HEK293 (cell line): Measurements from ENCODE around the gene SORL1-AS1.

Source experiments
- CTCF ChIA-PET: fragments of 350-600 bp; formaldehyde crosslinking; extraction: SDS; loops from one replicate; lab custom pipeline; 2021; ENCODE audit warnings: antibody characterized with exemption; lab: Yijun Ruan, JAX
- POLR2A ChIA-PET: fragments of 300-600 bp; formaldehyde crosslinking; extraction: SDS; loops from one replicate; lab custom pipeline; 2020; ENCODE audit warnings: antibody characterized with exemption, inconsistent platforms; lab: Yijun Ruan, JAX
- H3K27ac ChIP-seq: fragments of 200-500 bp; sonication (Bioruptor generic); 2 replicates; pipeline ENCODE4 v1.5.1; 2014; ENCODE audit warnings: low read depth, low read length, control low read depth, inconsistent platforms; ENCODE audit errors: extremely low read depth
- H3K36me3 ChIP-seq, 2 experiments: fragments of 200-500 bp in 1 of 2; sonication (Bioruptor generic) in 1 of 2; 1 replicate in 1 of 2; 2 replicates in 1 of 2; pipeline ENCODE4 v1.5.1; 2014 to 2017; ENCODE audit warnings: inconsistent platforms in 2 of 2, low read length in 2 of 2; ENCODE audit not compliant: control insufficient read depth in 2 of 2, insufficient read depth in 1 of 2
- H3K4me1 ChIP-seq: fragments of 200-500 bp; sonication (Bioruptor generic); 2 replicates; pipeline ENCODE4 v1.5.1; 2014; ENCODE audit warnings: mild to moderate bottlenecking, low read length, inconsistent platforms; ENCODE audit not compliant: control insufficient read depth, insufficient read depth
- H3K4me3 ChIP-seq: 2 replicates; pipeline ENCODE4 v1.5.1; 2011; ENCODE audit warnings: low read depth, mild to moderate bottlenecking, control low read depth, low read length, moderate library complexity
- H3K9me3 ChIP-seq: fragments of 200-500 bp; sonication (Bioruptor generic); 2 replicates; pipeline ENCODE4 v1.5.1; 2014; ENCODE audit warnings: low read depth, low read length, inconsistent platforms; ENCODE audit not compliant: control insufficient read depth, insufficient read depth
- BCL11B ChIP-seq: fragments of 450-650 bp; formaldehyde crosslinking; IDR thresholded peaks from 2 replicates; pipeline ENCODE4 v1.5.1; 2016; ENCODE audit warnings: low read depth, missing biosample characterization, missing genetic modification characterization
- KLF16 ChIP-seq: fragments of 450-650 bp; formaldehyde crosslinking; IDR thresholded peaks from 2 replicates; pipeline ENCODE4 v1.5.1; 2017; ENCODE audit warnings: missing biosample characterization, missing genetic modification characterization
- RBAK ChIP-seq: fragments of 450-650 bp; formaldehyde crosslinking; IDR thresholded peaks from 2 replicates; pipeline ENCODE4 v1.5.1; 2016; ENCODE audit warnings: missing biosample characterization, missing genetic modification characterization
- REPIN1 ChIP-seq: fragments of 450-650 bp; formaldehyde crosslinking; IDR thresholded peaks from 2 replicates; pipeline ENCODE4 v1.5.1; 2017; ENCODE audit warnings: missing biosample characterization, missing genetic modification characterization, low read depth
- SP7 ChIP-seq: fragments of 450-650 bp; formaldehyde crosslinking; IDR thresholded peaks from 2 replicates; pipeline ENCODE4 v1.5.1; 2016; ENCODE audit warnings: missing biosample characterization, missing genetic modification characterization
- YY2 ChIP-seq: fragments of 450-650 bp; formaldehyde crosslinking; IDR thresholded peaks from 2 replicates; pipeline ENCODE4 v1.5.1; 2016; ENCODE audit warnings: missing biosample characterization, missing genetic modification characterization
- ZBTB10 ChIP-seq: fragments of 450-650 bp; formaldehyde crosslinking; IDR thresholded peaks from 2 replicates; pipeline ENCODE4 v1.5.1; 2016; ENCODE audit warnings: missing biosample characterization, missing genetic modification characterization
- ZFP41 ChIP-seq: fragments of 450-650 bp; formaldehyde crosslinking; IDR thresholded peaks from 2 replicates; pipeline ENCODE4 v1.5.1; 2016; ENCODE audit warnings: missing biosample characterization, missing genetic modification characterization, borderline replicate concordance
- ZFP69B ChIP-seq: fragments of 450-650 bp; formaldehyde crosslinking; IDR thresholded peaks from 2 replicates; pipeline ENCODE4 v1.5.1; 2016; ENCODE audit warnings: missing biosample characterization, missing genetic modification characterization
- ZNF146 ChIP-seq: fragments of 450-650 bp; formaldehyde crosslinking; IDR thresholded peaks from 2 replicates; pipeline ENCODE4 v1.5.1; 2016; ENCODE audit warnings: missing biosample characterization, missing genetic modification characterization
- ZNF2 ChIP-seq: fragments of 450-650 bp; formaldehyde crosslinking; IDR thresholded peaks from 2 replicates; pipeline ENCODE4 v1.5.1; 2016; ENCODE audit warnings: missing biosample characterization, missing genetic modification characterization
- ZNF350 ChIP-seq: fragments of 450-650 bp; formaldehyde crosslinking; IDR thresholded peaks from 2 replicates; pipeline ENCODE4 v1.5.0; 2017; ENCODE audit warnings: missing biosample characterization, mild to moderate bottlenecking, missing genetic modification characterization
- ZNF549 ChIP-seq: fragments of 450-650 bp; IDR thresholded peaks from 2 replicates; pipeline ENCODE4 v1.5.1; 2018; ENCODE audit warnings: missing biosample characterization, missing genetic modification characterization, mild to moderate bottlenecking, inconsistent platforms, moderate library complexity
- ZNF660 ChIP-seq: fragments of 450-650 bp; IDR thresholded peaks from 2 replicates; pipeline ENCODE4 v1.5.1; 2018; ENCODE audit warnings: missing biosample characterization, mild to moderate bottlenecking, missing genetic modification characterization
- ZNF76 ChIP-seq: fragments of 450-650 bp; formaldehyde crosslinking; IDR thresholded peaks from 2 replicates; pipeline ENCODE4; 2016; ENCODE audit warnings: low read depth, missing biosample characterization, missing genetic modification characterization, borderline replicate concordance
- ZXDB ChIP-seq: fragments of 450-650 bp; formaldehyde crosslinking; IDR thresholded peaks from 2 replicates; pipeline ENCODE4 v1.5.1; 2016; ENCODE audit warnings: missing biosample characterization, missing genetic modification characterization
- TF ChIP-seq, protein P1 (sequence below): fragments of 450-650 bp; formaldehyde crosslinking; IDR thresholded peaks from 2 replicates; pipeline ENCODE4 v1.5.1; 2016; ENCODE audit warnings: missing biosample characterization, missing genetic modification characterization

SORL1-AS1 gene

GRCh38 chr11:121437018-121437685 lies 15.6 kb downstream of the SORL1-AS1 start:
- H3K27ac ChIP-seq, result no peak overlapping the region
- CTCF ChIA-PET, result no interaction called here

DNA sequence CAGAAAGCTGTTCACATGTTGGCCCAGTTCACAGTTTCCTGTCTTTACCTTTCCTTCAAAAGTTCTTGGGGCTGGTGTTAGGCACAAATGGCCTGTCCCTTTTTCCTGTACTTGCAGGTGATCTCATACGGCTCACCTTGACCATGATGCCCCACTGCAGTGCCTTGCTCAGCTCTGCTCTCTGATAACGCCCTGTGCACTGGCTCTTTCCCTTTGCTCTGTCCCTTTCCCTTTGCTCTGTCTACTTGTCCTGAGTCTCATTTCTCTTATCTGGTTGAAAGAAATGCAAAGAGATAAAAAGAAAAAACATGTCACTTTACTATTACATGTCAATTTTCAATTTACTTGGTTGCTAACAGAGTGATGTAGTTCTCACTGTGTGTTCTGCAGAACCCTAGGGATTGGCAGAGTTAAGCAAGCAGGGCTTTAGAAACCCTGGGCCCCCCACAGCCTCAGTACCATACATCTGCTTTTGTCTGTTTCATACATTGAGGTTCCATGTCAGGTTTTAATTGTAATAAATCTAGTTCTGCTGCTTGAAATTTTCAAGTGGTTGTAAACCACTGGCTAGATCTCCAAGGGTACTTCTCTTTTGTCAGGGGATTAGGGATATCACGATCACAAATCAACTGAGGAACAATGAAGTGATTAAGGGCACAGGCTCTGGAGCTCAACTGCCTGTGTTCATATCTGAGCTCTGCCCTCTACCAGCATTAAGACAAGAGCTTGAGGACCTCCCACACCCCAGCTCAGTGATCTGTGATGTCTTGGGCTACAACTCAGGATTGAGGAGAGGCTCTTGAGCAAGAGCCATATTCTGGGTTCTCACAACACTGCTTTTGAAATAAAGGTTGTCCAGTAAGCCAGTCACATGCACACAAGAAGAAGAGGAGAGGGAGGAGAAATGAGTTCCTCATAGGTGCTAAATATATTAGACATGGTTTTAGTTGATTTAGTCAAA lies 16.9 kb downstream of the SORL1-AS1 start:
- Histone ChIP-seq H3K9me3 (no peaks in the 10 kb centered on the region), H3K4me1 (no peaks in the 10 kb centered on the region), H3K36me3 (no peaks in the 10 kb centered on the region), H3K4me3 (no peak overlapping the region), H3K27ac (no peak overlapping the region)
- POLR2A ChIA-PET, result no interaction called here
- TF ChIP-seq ZNF2 (no peak), ZNF660 (tag by site-specific recombination) (no peak), RBAK (no peak)
- CTCF ChIA-PET, result interaction anchor here (0.6 kb wide), 1 partner anchor 156 kb away, joined by 4 read pairs; no protein-coding TSS in a partner anchor

More at GRCh38 chr11:121437018-121437685, 15.6 kb downstream of the SORL1-AS1 start:
- Histone ChIP-seq H3K4me1 (no peaks in the 10 kb centered on the region), H3K9me3 (no peaks in the 10 kb centered on the region), H3K36me3 (no peaks in the 10 kb centered on the region), H3K4me3 (no peak overlapping the region)
- POLR2A ChIA-PET, result no interaction called here
- TF ChIP-seq ZFP69B (tag by site-specific recombination) (no peak), ZXDB (tag by site-specific recombination) (no peak), ZBTB10 (tag by site-specific recombination) (no peak), ZNF549 (no peak), SP7 (tag by site-specific recombination) (no peak), BCL11B (tag by site-specific recombination) (no peak), KLF16 (tag by site-specific recombination) (no peak), ZFP41 (tag by site-specific recombination) (no peak), ZNF350 (tag by site-specific recombination) (no peak), ZNF146 (no peak), YY2 (tag by site-specific recombination) (no peak), REPIN1 (tag by site-specific recombination) (no peak), ZNF76 (tag by site-specific recombination) (no peak)
- TF ChIP-seq, protein P1, sequence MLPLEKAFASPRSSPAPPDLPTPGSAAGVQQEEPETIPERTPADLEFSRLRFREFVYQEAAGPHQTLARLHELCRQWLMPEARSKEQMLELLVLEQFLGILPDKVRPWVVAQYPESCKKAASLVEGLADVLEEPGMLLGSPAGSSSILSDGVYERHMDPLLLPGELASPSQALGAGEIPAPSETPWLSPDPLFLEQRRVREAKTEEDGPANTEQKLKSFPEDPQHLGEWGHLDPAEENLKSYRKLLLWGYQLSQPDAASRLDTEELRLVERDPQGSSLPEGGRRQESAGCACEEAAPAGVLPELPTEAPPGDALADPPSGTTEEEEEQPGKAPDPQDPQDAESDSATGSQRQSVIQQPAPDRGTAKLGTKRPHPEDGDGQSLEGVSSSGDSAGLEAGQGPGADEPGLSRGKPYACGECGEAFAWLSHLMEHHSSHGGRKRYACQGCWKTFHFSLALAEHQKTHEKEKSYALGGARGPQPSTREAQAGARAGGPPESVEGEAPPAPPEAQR (tag by site-specific recombination), result no peak
